HepG2 (cell line): ENCODE data around the gene CGNL1. TPM values are rescaled to one million over a fixed set of nuclear protein-coding genes. Genes with fewer than 3 reads are reported as not detected.

ENCODE experiments used
- ATAC-seq: fragments of 200-7000 bp; cut with Tn5 transposase; 3 replicates; pipeline ENCODE4 v1.9.1; 2020; ENCODE audit warnings: mild to moderate bottlenecking, moderate library complexity
- BruUV-seq: library from RNA; stranded (reverse); fragments of 400-500 nt; replicated peaks from 2 replicates; lab custom pipeline; 2021; lab: Mats Ljungman, UMichigan
- CTCF ChIA-PET: fragments of 300-600 bp; formaldehyde crosslinking; extraction: SDS; loops from one replicate; lab custom pipeline; 2021; ENCODE audit warnings: low total read pairs, inconsistent platforms, low intra/inter-chr PET ratio; lab: Yijun Ruan, JAX
- POLR2A ChIA-PET: fragments of 350-600 bp; sonication (Branson Sonifier 250); formaldehyde crosslinking; loops from one replicate; lab custom pipeline; 2020; ENCODE audit warnings: antibody characterized with exemption, inconsistent platforms; lab: Yijun Ruan, JAX
- DNase-seq: peaks from one replicate; pipeline ENCODE4 v3.0.0-alpha.2; 2015; ENCODE audit warnings: low spot score
- FAIRE-seq: peaks from 3 replicates; lab custom pipeline; 2011; peaks lifted over from hg19 to GRCh38; lab: Jason Lieb, UNC
- H2AFZ ChIP-seq: one replicate; pipeline ENCODE4 v1.6.1; 2011; ENCODE audit warnings: low read length, inconsistent platforms
- H3K27ac ChIP-seq: fragments of 300-600 bp; 3 replicates; pipeline ENCODE4 v1.8.0; 2011; ENCODE audit warnings: mixed run types, mild to moderate bottlenecking, mixed read lengths, low read length, inconsistent platforms; ENCODE audit not compliant: insufficient read depth; ENCODE audit errors: extremely low read length
- H3K27me3 ChIP-seq, 2 experiments: fragments of 200-600 bp in 1 of 2; 2 replicates in 1 of 2; 3 replicates in 1 of 2; pipeline versions ENCODE4 v1.6.0 to v1.8.0; 2011; ENCODE audit warnings: low read length in 2 of 2, mild to moderate bottlenecking in 2 of 2, moderate library complexity in 2 of 2, inconsistent platforms in 1 of 2; ENCODE audit not compliant: insufficient read depth in 2 of 2, control insufficient read depth in 1 of 2
- H3K36me3 ChIP-seq, 2 experiments: fragments of 200-600 bp in 1 of 2; replicated peaks in 1 of 2; 2 replicates in 1 of 2; 3 replicates in 1 of 2; pipeline versions ENCODE4 v1.5.1 to v1.8.0; 2011; ENCODE audit warnings: low read length in 2 of 2, inconsistent platforms in 1 of 2; ENCODE audit not compliant: insufficient read depth in 2 of 2, control insufficient read depth in 1 of 2
- H3K4me1 ChIP-seq: 2 replicates; pipeline ENCODE4 v1.5.1; 2012; ENCODE audit warnings: low read length, inconsistent platforms; ENCODE audit not compliant: insufficient read depth
- H3K4me2 ChIP-seq: 2 replicates; pipeline ENCODE4 v1.6.0; 2011; ENCODE audit warnings: low read depth, low read length, inconsistent platforms
- H3K4me3 ChIP-seq, 3 experiments: fragments of 200-600 bp in 1 of 3; sonication (generic), shearing (Covaris generic) in 1 of 3; replicated peaks in 1 of 3; 2 replicates each; pipeline ENCODE4 v1.5.1; 2011 to 2016; ENCODE audit warnings: low read length in 3 of 3, inconsistent platforms in 2 of 3, low read depth in 2 of 3, mild to moderate bottlenecking in 2 of 3, control low read depth in 1 of 3, mixed read lengths in 1 of 3; ENCODE audit not compliant: insufficient read depth in 1 of 3
- H3K79me2 ChIP-seq: one replicate; pipeline ENCODE4 v1.6.1; 2011; ENCODE audit warnings: low read length, inconsistent platforms; ENCODE audit not compliant: insufficient read depth
- H3K9ac ChIP-seq: 2 replicates; pipeline ENCODE4 v1.6.0; 2011; ENCODE audit warnings: mild to moderate bottlenecking, low read depth, low read length, inconsistent platforms; ENCODE audit not compliant: insufficient read depth
- H3K9me3 ChIP-seq: 2 replicates; pipeline ENCODE4 v1.5.1; 2012; ENCODE audit warnings: mild to moderate bottlenecking, low read length
- H4K20me1 ChIP-seq: 2 replicates; pipeline ENCODE4 v1.6.0; 2011; ENCODE audit warnings: inconsistent platforms, mild to moderate bottlenecking, low read length, moderate library complexity; ENCODE audit not compliant: insufficient read depth
- NFYC ChIP-seq: IDR thresholded peaks from 2 replicates; pipeline ENCODE4 v1.6.1; 2016; ENCODE audit warnings: missing genetic modification reagents, missing compliant biosample characterization
- ZNF788 ChIP-seq: sonication (generic); formaldehyde crosslinking; IDR thresholded peaks from 2 replicates; pipeline ENCODE4 v1.5.0; 2020; ENCODE audit warnings: mild to moderate bottlenecking, missing genetic modification reagents, borderline replicate concordance
- WGBS: methylation state at CpG from one replicate; pipeline ENCODE4 v1.1.6; 2017; ENCODE audit warnings: low lambda C conversion rate; 5-methylcytosine and 5-hydroxymethylcytosine counted together
- in situ Hi-C: cut with HindIII; loops from 2 replicates; pipeline ENCODE4 v1.10.0; 2017; ENCODE audit warnings: low pct_unique_long_range_greater_than_20kb; ENCODE audit not compliant: extremely low pct_ligation_motif_present
- intact Hi-C: fragments of 100-400 bp; cut with micrococcal nuclease; formaldehyde crosslinking; loops from one replicate; pipeline ENCODE4 v1.10.0; 2022; ENCODE audit not compliant: unreplicated experiment
- polyA plus RNA-seq, 8 experiments: library from polyadenylated mRNA; depleted of rRNA in 3 of 8; stranded (reverse) in 7 of 8; unstranded in 1 of 8; fragments of >200 nt; fragmentation: Illumina TruSeq in 4 of 8; extraction: Trizol in 4 of 8; gene quantifications; 2 replicates each; pipeline versions ENCODE4 v1.2.1 to v1.2.3, GENCODE V29; 2011 to 2016; ENCODE audit warnings: low read depth in 4 of 8, missing spikeins in 1 of 8, mixed read lengths in 1 of 8; ENCODE audit not compliant: insufficient read depth in 1 of 8
- total RNA-seq, 5 experiments: library from RNA; depleted of rRNA; stranded (reverse); fragments of >200 nt; fragmentation: Illumina TruSeq; extraction: Trizol; gene quantifications; 2 replicates each; pipeline ENCODE4 v1.2.3, GENCODE V29; 2016; ENCODE audit warnings: low read depth in 1 of 5
- TF ChIP-seq, protein P1 (sequence below): IDR thresholded peaks from 2 replicates; pipeline ENCODE4 v1.6.1; 2018; ENCODE audit warnings: missing genetic modification reagents, mild to moderate bottlenecking, missing compliant biosample characterization
- TF ChIP-seq, protein P2 (sequence below): sonication (generic); formaldehyde crosslinking; IDR thresholded peaks from 2 replicates; pipeline ENCODE4 v1.5.1; 2020; ENCODE audit warnings: mild to moderate bottlenecking, missing genetic modification reagents, moderate library complexity

Gene CGNL1
- total and polyA plus RNA-seq, 2 of the 13 experiments (the other 11 are each of a cell fraction or from before 2014, with no cell fraction given) = 5.6 to 15.6 TPM

DNA sequence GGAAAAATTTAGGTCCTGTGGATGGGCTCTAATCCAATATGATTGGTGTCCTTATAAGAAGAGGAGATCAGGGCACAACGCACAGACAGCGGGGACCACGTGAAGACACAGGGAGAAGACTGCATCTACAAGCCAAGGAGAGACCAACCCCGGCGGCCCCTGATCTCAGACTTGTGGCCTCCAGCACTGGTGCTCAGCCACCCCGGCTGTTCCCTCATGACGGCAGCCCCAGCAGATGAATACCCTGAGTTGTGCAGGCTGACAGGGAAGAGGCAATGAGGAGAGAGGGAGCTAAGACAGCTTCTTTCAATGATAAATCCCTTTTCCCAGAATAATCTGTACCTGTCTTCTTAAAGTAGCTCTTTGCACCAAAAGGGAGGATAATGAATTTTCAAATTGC is 33.3 kb upstream of the CGNL1 start (continued):
- no peak for TF ChIP-seq NFYC
- TF ChIP-seq, protein P1, sequence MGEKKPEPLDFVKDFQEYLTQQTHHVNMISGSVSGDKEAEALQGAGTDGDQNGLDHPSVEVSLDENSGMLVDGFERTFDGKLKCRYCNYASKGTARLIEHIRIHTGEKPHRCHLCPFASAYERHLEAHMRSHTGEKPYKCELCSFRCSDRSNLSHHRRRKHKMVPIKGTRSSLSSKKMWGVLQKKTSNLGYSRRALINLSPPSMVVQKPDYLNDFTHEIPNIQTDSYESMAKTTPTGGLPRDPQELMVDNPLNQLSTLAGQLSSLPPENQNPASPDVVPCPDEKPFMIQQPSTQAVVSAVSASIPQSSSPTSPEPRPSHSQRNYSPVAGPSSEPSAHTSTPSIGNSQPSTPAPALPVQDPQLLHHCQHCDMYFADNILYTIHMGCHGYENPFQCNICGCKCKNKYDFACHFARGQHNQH (CRISPR knock-in tag) = no peak
- no peak for TF ChIP-seq ZNF788 (CRISPR knock-in tag)

DNA sequence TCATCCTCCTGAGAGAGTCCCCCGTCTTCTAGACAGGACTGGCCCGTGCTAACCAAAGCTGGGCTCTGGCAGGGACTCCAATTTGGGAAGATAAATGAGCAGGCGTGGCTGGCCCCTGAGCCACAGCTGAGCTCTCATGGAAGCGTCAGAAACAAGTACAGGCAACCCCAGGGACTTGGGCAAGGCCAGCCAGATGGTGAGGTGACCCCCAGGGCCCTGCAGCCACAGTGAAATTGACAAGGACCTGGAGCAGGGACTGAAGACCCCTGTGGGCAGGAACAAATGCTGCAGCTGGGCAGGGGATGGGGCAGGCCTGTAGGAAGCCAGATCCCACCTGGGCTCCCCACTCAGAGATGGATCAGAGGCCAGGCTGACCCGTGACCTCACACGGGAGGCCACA is 32.8 kb upstream of the CGNL1 start:
- no peak for DNase-seq
- in situ Hi-C loops = loop anchor here (5.0 kb wide), 1 partner anchor 199 kb away; no protein-coding TSS in a partner anchor
- intact Hi-C loops = loop anchor here (5.0 kb wide), 1 partner anchor 34 kb away; the partner anchor contains the start of gene CGNL1
- WGBS = 21% methylated on average over 4 of the region's 6 CpGs
- Histone ChIP-seq H3K79me2 (no peaks in the 10 kb centered on the region), H4K20me1 (no peaks in the 10 kb centered on the region), H2AFZ (no peak overlapping the region), H3K27ac (no peak overlapping the region), H3K4me1 (peaks cover 38% of the 10 kb centered on the region), H3K36me3 (no peaks in the 10 kb centered on the region), H3K9ac (no peak overlapping the region), H3K9me3 (no peaks in the 10 kb centered on the region)
- no peak for FAIRE-seq
- POLR2A ChIA-PET = interaction anchor here (0.9 kb wide), 1 partner anchor 9 kb away, joined by 3 read pairs; no protein-coding TSS in a partner anchor
- BruUV-seq = no TSS peak
- TF ChIP-seq, protein P2, sequence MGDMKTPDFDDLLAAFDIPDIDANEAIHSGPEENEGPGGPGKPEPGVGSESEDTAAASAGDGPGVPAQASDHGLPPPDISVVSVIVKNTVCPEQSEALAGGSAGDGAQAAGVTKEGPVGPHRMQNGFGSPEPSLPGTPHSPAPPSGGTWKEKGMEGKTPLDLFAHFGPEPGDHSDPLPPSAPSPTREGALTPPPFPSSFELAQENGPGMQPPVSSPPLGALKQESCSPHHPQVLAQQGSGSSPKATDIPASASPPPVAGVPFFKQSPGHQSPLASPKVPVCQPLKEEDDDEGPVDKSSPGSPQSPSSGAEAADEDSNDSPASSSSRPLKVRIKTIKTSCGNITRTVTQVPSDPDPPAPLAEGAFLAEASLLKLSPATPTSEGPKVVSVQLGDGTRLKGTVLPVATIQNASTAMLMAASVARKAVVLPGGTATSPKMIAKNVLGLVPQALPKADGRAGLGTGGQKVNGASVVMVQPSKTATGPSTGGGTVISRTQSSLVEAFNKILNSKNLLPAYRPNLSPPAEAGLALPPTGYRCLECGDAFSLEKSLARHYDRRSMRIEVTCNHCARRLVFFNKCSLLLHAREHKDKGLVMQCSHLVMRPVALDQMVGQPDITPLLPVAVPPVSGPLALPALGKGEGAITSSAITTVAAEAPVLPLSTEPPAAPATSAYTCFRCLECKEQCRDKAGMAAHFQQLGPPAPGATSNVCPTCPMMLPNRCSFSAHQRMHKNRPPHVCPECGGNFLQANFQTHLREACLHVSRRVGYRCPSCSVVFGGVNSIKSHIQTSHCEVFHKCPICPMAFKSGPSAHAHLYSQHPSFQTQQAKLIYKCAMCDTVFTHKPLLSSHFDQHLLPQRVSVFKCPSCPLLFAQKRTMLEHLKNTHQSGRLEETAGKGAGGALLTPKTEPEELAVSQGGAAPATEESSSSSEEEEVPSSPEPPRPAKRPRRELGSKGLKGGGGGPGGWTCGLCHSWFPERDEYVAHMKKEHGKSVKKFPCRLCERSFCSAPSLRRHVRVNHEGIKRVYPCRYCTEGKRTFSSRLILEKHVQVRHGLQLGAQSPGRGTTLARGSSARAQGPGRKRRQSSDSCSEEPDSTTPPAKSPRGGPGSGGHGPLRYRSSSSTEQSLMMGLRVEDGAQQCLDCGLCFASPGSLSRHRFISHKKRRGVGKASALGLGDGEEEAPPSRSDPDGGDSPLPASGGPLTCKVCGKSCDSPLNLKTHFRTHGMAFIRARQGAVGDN (CRISPR knock-in tag) = 0 out of 2 replicates have a peak, but pooled peaks have one; percentile 15
- TF ChIP-seq ZNF788 (CRISPR knock-in tag) = no peak
- TF ChIP-seq, all 625 proteins: peak for 1
- no peak overlapping the region; a peak in 1 of 6 replicates for H3K4me3 ChIP-seq
- peaks cover 0 to 16% of the 10 kb centered on the region in 2 experiments; a peak in 2 of 5 replicates for H3K27me3 ChIP-seq
- ATAC-seq = no peak; the same call in 1 of the 3 replicates
- CTCF ChIA-PET = no interaction called here
- peak overlapping the region; percentile 30; the same call in 1 of the 2 replicates for H3K4me2 ChIP-seq
